ENCODE results near the gene DYSF.

The DYSF gene

DNA sequence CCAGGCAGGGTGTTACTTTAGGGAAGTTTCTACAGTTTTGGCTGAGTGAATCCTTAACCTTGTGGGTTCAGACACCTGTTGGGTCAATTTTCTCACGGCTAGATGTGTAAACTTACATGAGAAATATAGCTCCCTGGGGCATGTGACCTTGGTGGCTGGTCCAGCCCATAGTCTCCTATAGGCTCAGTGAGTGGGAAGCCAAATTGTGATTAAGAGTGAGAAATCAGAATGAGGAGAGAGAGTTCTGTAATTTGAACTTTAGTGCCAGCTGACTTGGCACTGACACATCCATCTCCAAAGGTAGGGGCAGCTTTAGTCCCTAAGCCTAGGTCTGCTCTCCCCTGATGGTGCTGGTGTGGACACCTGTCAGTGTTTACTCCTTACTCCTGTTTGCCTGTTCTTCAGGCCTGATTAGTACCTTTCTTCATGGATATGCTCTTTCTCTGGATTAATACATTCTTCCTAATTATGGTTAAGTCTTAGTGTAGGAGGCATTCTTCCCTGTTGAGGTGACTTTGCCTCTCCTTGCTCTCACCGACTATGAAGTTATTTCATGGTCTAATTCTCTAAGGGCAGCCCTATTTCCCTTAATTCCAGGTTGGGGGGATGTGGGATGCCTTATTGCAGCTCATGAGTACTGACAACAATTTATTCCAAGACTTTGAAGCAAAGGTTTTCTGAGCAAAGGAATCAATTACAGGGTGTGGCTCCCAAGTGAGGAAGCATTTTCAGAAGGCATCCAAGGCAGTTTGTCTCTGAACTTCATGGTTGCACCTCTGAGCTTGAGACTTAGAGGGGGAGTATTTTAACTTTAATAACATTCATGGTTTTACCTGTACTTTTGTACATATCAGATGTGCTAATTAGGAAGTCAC, 177.3 kb downstream of the DYSF start:
- Histone ChIP-seq H3K9ac (ENCODE audit: low read depth, low read length, poor library complexity, severe bottlenecking) (no peak overlapping the region), H3K9me2 (replicated peaks; ENCODE audit: low read depth, low read length) (no peaks in the 10 kb centered on the region), H3K27me3 (ENCODE audit: insufficient read depth, low read length, poor library complexity, severe bottlenecking) (no peaks in the 10 kb centered on the region), H2AFZ (ENCODE audit: low read length) (no peak overlapping the region), H4K20me1 (ENCODE audit: insufficient read depth, low read length, poor library complexity, severe bottlenecking) (no peaks in the 10 kb centered on the region), H3K4me3 (ENCODE audit: low read length, poor library complexity, severe bottlenecking) (no peak overlapping the region), H3K79me2 (ENCODE audit: insufficient read depth, low read length) (no peaks in the 10 kb centered on the region), H3F3A (ENCODE audit: low read depth) (no peaks in the 10 kb centered on the region), H3K4me2 (ENCODE audit: low read depth, low read length, poor library complexity, severe bottlenecking) (no peak overlapping the region), H3K36me3 (ENCODE audit: insufficient read depth, low read length) (no peaks in the 10 kb centered on the region), H3K4me1 (ENCODE audit: insufficient read depth, low read length, poor library complexity, severe bottlenecking) (no peaks in the 10 kb centered on the region), H3K9me3 (ENCODE audit: insufficient read depth, low read depth, low read length) (no peaks in the 10 kb centered on the region)
- TF ChIP-seq EZH2phosphoT487 (IDR thresholded peaks at IDR 0.05; ENCODE audit: borderline replicate concordance) = no peak
- TF ChIP-seq, protein P1, sequence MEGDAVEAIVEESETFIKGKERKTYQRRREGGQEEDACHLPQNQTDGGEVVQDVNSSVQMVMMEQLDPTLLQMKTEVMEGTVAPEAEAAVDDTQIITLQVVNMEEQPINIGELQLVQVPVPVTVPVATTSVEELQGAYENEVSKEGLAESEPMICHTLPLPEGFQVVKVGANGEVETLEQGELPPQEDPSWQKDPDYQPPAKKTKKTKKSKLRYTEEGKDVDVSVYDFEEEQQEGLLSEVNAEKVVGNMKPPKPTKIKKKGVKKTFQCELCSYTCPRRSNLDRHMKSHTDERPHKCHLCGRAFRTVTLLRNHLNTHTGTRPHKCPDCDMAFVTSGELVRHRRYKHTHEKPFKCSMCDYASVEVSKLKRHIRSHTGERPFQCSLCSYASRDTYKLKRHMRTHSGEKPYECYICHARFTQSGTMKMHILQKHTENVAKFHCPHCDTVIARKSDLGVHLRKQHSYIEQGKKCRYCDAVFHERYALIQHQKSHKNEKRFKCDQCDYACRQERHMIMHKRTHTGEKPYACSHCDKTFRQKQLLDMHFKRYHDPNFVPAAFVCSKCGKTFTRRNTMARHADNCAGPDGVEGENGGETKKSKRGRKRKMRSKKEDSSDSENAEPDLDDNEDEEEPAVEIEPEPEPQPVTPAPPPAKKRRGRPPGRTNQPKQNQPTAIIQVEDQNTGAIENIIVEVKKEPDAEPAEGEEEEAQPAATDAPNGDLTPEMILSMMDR (conservative IDR thresholded peaks at IDR 0.05; ENCODE audit: low read length) = no peak

DNA sequence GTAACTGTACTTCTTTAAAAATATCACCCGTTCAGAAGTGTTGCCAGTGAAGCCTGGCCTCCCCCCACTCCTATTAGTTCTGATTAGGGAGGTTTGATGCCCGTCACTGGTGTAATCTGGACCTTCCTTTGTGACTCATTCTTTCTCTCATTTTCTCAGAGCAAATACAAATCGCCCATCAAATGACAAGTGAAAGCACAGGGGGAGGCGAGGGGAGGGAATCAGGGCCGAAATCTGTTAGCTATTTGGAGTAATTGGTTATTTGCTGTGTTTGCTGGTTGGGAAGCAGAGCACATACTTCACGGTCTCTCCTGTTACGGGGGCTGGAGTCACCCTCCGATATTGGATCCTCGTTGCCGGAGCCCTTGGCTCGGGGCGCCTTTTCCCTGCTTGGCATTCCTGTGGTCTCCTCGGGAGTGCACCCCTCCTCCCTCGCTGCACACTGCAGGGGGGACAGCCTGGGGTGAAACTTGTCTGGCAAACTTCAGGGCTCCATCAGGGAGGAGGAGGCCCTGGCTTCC, 178.1 kb downstream of the DYSF start:
- H3K79me2 ChIP-seq (ENCODE audit: insufficient read depth, low read length) = no peaks in the 10 kb centered on the region
- no peaks in the 10 kb centered on the region for H4K20me1 ChIP-seq (ENCODE audit: insufficient read depth, low read length, poor library complexity, severe bottlenecking)
- no peak for TF ChIP-seq EZH2phosphoT487 (IDR thresholded peaks at IDR 0.05; ENCODE audit: borderline replicate concordance)
- TF ChIP-seq, protein P1 (conservative IDR thresholded peaks at IDR 0.05; ENCODE audit: low read length) = no peak
- no peak overlapping the region for H2AFZ ChIP-seq (ENCODE audit: low read length)
- H3K4me2 ChIP-seq (ENCODE audit: low read depth, low read length, poor library complexity, severe bottlenecking) = no peak overlapping the region
- H3K27me3 ChIP-seq (ENCODE audit: insufficient read depth, low read length, poor library complexity, severe bottlenecking) = no peaks in the 10 kb centered on the region
- no peaks in the 10 kb centered on the region for H3K4me1 ChIP-seq (ENCODE audit: insufficient read depth, low read length, poor library complexity, severe bottlenecking)
- H3K9ac ChIP-seq (ENCODE audit: low read depth, low read length, poor library complexity, severe bottlenecking) = no peak overlapping the region
- H3K36me3 ChIP-seq (ENCODE audit: insufficient read depth, low read length) = no peaks in the 10 kb centered on the region
- H3K9me3 ChIP-seq (ENCODE audit: insufficient read depth, low read depth, low read length) = no peaks in the 10 kb centered on the region
- no peaks in the 10 kb centered on the region for H3F3A ChIP-seq (ENCODE audit: low read depth)
- H3K4me3 ChIP-seq (ENCODE audit: low read length, poor library complexity, severe bottlenecking) = no peak overlapping the region
- H3K9me2 ChIP-seq (replicated peaks; ENCODE audit: low read depth, low read length) = no peaks in the 10 kb centered on the region

DNA sequence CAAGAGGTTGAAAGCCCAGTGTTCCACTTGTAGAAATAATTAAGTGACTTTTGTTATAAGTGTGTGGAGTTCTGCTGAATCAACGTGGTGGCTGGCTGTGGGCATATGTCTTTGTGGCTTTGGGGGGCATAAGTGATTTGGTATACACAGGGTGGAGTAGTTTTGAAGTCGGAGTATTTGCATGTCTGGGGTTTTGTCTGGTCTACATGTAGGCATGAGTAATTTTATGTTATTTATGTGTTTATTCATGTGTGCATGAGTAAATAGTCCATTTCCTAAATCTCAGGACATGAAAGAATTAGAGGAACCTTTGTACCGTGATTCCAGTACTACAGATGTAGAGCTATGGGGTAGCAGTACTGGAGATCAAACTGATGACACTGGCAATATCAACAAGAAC, 179.7 kb downstream of the DYSF start:
- TF ChIP-seq EZH2phosphoT487 (IDR thresholded peaks at IDR 0.05; ENCODE audit: borderline replicate concordance) = no peak
- Histone ChIP-seq H3K36me3 (ENCODE audit: insufficient read depth, low read length) (no peaks in the 10 kb centered on the region), H3K4me3 (ENCODE audit: low read length, poor library complexity, severe bottlenecking) (no peak overlapping the region), H4K20me1 (ENCODE audit: insufficient read depth, low read length, poor library complexity, severe bottlenecking) (no peaks in the 10 kb centered on the region), H3K4me1 (ENCODE audit: insufficient read depth, low read length, poor library complexity, severe bottlenecking) (no peaks in the 10 kb centered on the region), H3K79me2 (ENCODE audit: insufficient read depth, low read length) (no peaks in the 10 kb centered on the region), H3K9me2 (replicated peaks; ENCODE audit: low read depth, low read length) (no peaks in the 10 kb centered on the region), H3K9me3 (ENCODE audit: insufficient read depth, low read depth, low read length) (no peaks in the 10 kb centered on the region), H2AFZ (ENCODE audit: low read length) (no peak overlapping the region), H3K4me2 (ENCODE audit: low read depth, low read length, poor library complexity, severe bottlenecking) (no peak overlapping the region), H3K27me3 (ENCODE audit: insufficient read depth, low read length, poor library complexity, severe bottlenecking) (no peaks in the 10 kb centered on the region), H3K9ac (ENCODE audit: low read depth, low read length, poor library complexity, severe bottlenecking) (no peak overlapping the region), H3F3A (ENCODE audit: low read depth) (no peaks in the 10 kb centered on the region)
